Measurements from ENCODE around the gene UFSP1.

Gene UFSP1

DNA sequence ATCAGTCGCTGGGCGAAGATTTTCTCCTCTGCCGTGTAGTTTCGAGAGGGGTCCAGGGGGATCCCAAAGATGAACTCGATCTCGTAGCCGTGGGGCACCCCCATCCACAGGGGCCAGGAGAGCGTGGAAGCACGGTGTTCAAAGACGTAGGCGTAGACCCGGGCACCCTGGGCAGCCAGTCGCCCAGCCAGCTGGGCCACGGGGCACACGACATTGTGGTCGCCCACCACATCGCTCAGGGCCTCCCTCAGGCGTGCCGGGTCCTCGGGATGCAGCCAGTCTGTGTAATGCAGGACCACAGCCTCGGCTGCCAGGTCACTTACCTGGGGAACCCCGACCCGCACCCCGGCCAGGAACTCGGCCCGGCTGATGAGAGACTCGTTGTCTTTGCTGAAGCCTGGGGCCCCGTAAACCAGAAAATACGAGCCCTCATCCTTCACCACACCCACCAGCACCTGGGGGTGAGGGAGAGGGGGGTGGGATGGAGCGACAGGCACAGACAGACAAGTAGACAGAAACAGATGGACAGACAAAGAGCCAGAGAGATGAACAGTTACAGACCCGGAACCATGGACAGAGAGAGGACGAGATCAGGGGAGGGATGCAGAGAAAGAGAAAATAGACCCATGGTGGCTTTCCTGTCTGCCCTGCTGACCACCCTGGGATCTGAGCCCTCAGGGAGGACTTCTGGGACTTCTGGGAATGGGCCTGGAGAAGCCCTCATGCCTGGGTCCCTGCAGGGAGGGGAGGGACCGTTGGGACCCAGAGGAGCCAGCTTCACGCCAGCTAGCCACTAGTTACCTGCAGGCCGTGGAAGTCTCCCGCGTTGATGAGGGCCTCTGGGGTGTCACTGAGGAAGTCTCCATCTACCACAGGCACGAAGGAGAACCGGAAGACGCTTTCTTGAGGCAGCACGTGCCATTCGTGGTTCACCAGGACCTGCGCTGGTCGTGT lies 3.1 kb upstream of the UFSP1 start:
- ATAC-seq (replicated peaks) (no peak), DNase-seq (no peak)
- peaks cover 12 to 16% of the 10 kb centered on the region in 2 donors for H3K36me3 Mint-ChIP-seq
- H3K4me1 Mint-ChIP-seq: peaks cover 31 to 44% of the 10 kb centered on the region in 2 donors
- H3K27me3 Mint-ChIP-seq: peaks cover 47 to 61% of the 10 kb centered on the region in 2 donors
- no peak overlapping the region for H3K4me3 Mint-ChIP-seq
- no peak overlapping the region for H3K27ac Mint-ChIP-seq
- H3K9me3 Mint-ChIP-seq: no peaks in the 10 kb centered on the region

DNA sequence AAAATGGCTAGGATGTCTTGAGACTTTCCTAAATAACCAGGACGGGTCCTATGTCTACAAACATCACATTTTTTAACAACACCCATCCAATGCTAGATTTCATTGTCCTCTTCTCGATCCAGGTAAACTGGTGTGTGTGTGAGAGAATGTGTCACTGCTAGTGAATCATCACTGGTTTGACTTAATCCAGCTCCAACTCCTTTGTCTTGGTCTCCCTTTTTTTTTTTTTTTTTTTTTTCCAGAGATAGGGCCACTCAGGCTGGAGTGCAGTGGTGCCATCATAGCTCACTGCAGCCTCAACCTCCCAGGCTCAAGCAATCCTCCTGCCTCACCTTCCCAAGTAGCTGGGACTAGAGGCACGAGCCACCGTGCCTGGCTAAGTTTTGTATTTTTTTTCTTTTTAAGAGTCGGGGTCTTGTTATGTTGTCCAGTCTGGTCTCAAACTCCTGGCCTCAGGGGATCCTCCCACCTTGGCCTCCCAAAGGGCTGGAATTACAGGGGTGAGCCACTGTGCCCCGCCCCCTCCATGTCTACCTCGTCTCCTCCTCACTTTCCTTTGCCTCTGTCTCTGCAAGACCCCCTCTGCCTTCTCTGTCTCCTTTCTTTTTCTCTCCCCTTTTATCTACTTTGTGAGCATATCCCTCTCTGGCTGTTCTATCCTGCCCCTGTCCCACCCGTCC lies 2.2 kb upstream of the UFSP1 start:
- peak overlapping the region; percentile 62 to 91 for H3K4me3 Mint-ChIP-seq
- H3K27me3 Mint-ChIP-seq: peaks cover 42 to 55% of the 10 kb centered on the region in 2 donors
- no peak overlapping the region for H3K27ac Mint-ChIP-seq
- H3K4me1 Mint-ChIP-seq: peaks cover 41 to 53% of the 10 kb centered on the region in 2 donors
- peaks cover 22 to 25% of the 10 kb centered on the region in 2 donors for H3K36me3 Mint-ChIP-seq
- no peak for ATAC-seq (replicated peaks)
- DNase-seq: no peak
- H3K9me3 Mint-ChIP-seq: peaks cover 0 to 2% of the 10 kb centered on the region in 2 donors

GRCh38 chr7:100890653-100891567 lies 1.4 kb upstream of the UFSP1 start:
- Mint-ChIP-seq H3K36me3 (peaks cover 28 to 30% of the 10 kb centered on the region in 2 donors), H3K4me1 (peaks cover 42 to 55% of the 10 kb centered on the region in 2 donors), H3K27ac (peak overlapping the region; percentile 88), H3K27me3 (peaks cover 35 to 49% of the 10 kb centered on the region in 2 donors), H3K9me3 (peaks cover 0 to 2% of the 10 kb centered on the region in 2 donors), H3K4me3 (peak overlapping the region; percentile 87 to 91)
- no peak for DNase-seq
- no peak for ATAC-seq (replicated peaks)

DNA sequence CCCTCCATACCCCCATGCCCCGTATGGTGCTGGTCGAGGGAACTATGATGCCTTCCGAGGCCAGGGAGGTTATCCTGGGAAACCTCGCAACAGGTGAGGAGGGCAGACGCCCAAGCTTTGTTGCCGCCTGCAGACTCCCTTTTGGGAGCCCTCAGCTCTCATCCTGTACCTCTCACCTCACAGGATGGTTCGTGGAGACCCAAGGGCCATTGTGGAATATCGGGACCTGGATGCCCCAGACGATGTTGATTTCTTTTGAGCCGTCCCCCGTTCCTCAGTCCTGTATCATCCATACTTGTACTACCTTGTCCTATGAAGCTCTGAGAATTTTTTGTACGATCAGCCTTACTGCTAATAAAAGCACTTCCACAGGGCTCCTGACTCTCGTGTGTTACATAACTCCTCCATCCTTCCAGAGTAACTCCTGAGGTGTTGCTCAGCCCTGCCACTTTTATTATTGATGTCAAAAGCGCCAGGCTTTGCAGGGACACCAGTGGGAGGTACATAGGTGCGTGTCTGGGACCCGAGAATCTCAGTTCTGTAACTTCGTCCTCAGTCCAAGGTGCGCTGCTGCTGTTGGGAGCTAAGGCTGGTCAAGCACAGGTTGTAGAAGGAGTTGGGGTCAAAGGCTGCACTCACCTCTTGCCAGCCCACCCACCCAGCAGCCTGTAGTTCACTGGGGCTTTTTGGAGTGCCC lies 1.1 kb downstream of the UFSP1 start:
- Mint-ChIP-seq H3K36me3 (peaks cover 50 to 55% of the 10 kb centered on the region in 2 donors), H3K27ac (peak overlapping the region; percentile 91), H3K4me1 (peaks cover 56 to 70% of the 10 kb centered on the region in 2 donors), H3K27me3 (peaks cover 23 to 30% of the 10 kb centered on the region in 2 donors), H3K9me3 (peaks cover 0 to 2% of the 10 kb centered on the region in 2 donors), H3K4me3 (peak overlapping the region; percentile 87 to 91)
- ATAC-seq (replicated peaks): no peak
- no peak for DNase-seq

DNA sequence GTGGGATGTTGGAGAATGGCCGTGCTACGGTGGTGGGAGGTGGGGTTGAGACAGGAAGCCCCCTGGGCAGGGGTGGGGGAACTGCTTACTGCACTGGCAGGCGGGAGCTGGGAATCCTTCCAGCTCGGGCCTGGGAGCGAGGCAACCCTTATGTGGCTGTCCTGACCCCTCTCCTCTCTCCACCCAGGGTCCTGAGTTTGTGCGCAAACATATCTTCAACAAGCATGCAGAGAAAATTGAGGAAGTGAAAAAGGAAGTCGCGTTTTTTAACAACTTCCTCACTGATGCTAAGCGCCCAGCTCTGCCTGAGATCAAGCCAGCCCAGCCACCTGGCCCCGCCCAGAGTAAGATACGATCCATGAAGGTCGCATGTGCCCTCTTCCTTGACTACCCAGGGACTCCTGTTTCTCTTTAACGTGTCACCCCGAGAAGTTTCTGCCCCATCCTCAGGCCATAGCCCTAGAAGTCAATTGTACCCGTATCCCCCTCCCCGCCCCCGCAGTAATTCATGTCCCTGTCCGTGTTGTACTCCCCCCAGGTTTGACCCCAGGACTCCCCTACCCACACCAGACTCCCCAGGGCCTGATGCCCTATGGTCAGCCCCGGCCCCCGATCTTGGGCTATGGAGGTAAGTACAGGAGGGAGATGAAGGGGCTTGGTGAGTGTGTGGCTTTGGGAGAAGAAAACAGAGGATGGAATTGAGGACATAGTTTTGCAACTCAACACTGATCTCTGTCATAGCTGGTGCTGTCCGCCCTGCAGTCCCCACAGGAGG lies 1.8 kb downstream of the UFSP1 start:
- ATAC-seq (replicated peaks) (peak; percentile 62 to 66), DNase-seq (peak; percentile 72)
- peaks cover 56 to 62% of the 10 kb centered on the region in 2 donors for H3K36me3 Mint-ChIP-seq
- peak overlapping the region; percentile 87 to 91 for H3K4me3 Mint-ChIP-seq
- H3K4me1 Mint-ChIP-seq: peaks cover 60 to 76% of the 10 kb centered on the region in 2 donors
- H3K27ac Mint-ChIP-seq: peak overlapping the region; percentile 91
- H3K9me3 Mint-ChIP-seq: peaks cover 0 to 2% of the 10 kb centered on the region in 2 donors
- peaks cover 20 to 23% of the 10 kb centered on the region in 2 donors for H3K27me3 Mint-ChIP-seq

- Mint-ChIP-seq H3K27ac (peak overlapping the region; percentile 91), H3K36me3 (peaks cover 60 to 69% of the 10 kb centered on the region in 2 donors), H3K4me1 (peaks cover 58 to 76% of the 10 kb centered on the region in 2 donors), H3K9me3 (peaks cover 0 to 2% of the 10 kb centered on the region in 2 donors), H3K27me3 (peaks cover 14 to 16% of the 10 kb centered on the region in 2 donors), H3K4me3 (peak overlapping the region; percentile 87 to 91)
- ATAC-seq (replicated peaks): no peak
- DNase-seq: no peak
These were observed 2.5 kb downstream of the UFSP1 start for GRCh38 chr7:100886936-100887515.

DNA sequence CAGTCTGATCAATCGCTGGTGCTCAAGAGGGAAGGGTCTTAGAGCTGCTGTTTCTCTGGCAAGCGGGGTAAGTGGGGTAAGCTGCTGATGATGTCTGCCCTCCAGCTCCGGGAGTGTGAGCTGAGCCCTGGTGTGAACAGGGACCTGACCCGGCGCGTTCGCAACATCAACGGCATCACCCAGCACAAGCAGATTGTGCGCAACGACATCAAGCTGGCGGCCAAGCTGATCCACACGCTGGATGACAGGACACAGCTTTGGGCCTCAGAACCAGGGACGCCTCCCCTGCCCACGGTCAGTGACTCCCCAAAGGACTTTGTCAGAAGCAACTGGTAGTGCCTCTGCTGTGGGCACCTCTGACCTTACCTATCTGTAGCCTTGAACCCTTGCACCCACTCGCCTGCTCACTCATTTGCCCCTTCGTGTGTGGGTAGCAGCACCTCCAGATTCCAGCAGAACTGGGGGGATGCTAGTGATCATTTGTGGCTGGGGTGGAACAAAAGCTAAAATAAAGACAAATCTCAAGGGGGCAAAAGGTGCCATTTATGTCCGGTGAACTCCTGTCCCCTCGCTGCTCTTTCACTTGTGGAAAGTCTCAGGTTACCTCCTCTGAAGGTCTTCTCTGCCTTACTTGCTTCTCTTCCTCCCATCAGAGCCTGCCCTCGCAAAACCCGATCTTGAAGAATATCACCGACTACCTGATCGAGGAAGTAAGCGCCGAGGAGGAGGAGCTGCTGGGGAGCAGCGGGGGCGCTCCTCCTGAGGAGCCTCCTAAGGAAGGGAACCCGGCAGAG lies 3.2 kb downstream of the UFSP1 start:
- H3K36me3 Mint-ChIP-seq: peaks cover 66 to 73% of the 10 kb centered on the region in 2 donors
- H3K27ac Mint-ChIP-seq: peak overlapping the region; percentile 88
- H3K4me1 Mint-ChIP-seq: peaks cover 58 to 73% of the 10 kb centered on the region in 2 donors
- peak overlapping the region; percentile 64 to 66 for H3K4me3 Mint-ChIP-seq
- H3K9me3 Mint-ChIP-seq: peaks cover 0 to 2% of the 10 kb centered on the region in 2 donors
- ATAC-seq (replicated peaks): no peak
- peaks cover 7 to 9% of the 10 kb centered on the region in 2 donors for H3K27me3 Mint-ChIP-seq
- DNase-seq: no peak

GRCh38 chr7:100885440-100886141 lies 3.9 kb downstream of the UFSP1 start:
- DNase-seq (no peak), ATAC-seq (replicated peaks) (no peak)
- Mint-ChIP-seq H3K4me3 (peak overlapping the region in 1 of 2 donors; percentile 21), H3K9me3 (peaks cover 0 to 2% of the 10 kb centered on the region in 2 donors), H3K36me3 (peaks cover 71 to 80% of the 10 kb centered on the region in 2 donors), H3K27ac (peak overlapping the region; percentile 88), H3K27me3 (peaks cover under 1 to 2% of the 10 kb centered on the region in 2 donors), H3K4me1 (peaks cover 56 to 67% of the 10 kb centered on the region in 2 donors)

GRCh38 chr7:100884736-100885439 lies 4.6 kb downstream of the UFSP1 start:
- Mint-ChIP-seq H3K4me1 (peaks cover 56 to 67% of the 10 kb centered on the region in 2 donors), H3K4me3 (no peak overlapping the region), H3K27me3 (no peaks in the 10 kb centered on the region), H3K27ac (peak overlapping the region; percentile 88), H3K9me3 (peaks cover 0 to 2% of the 10 kb centered on the region in 2 donors), H3K36me3 (peaks cover 77 to 87% of the 10 kb centered on the region in 2 donors)
- ATAC-seq (replicated peaks) (no peak), DNase-seq (no peak)

GRCh38 chr7:100882785-100883526 lies 6.6 kb downstream of the UFSP1 start:
- DNase-seq: no peak
- no peak for ATAC-seq (replicated peaks)
- Mint-ChIP-seq H3K27ac (peak overlapping the region; percentile 86), H3K36me3 (peaks cover 79 to 94% of the 10 kb centered on the region in 2 donors), H3K27me3 (no peaks in the 10 kb centered on the region), H3K4me3 (no peak overlapping the region), H3K4me1 (peaks cover 60 to 75% of the 10 kb centered on the region in 2 donors), H3K9me3 (peaks cover 0 to 2% of the 10 kb centered on the region in 2 donors)
